ENCODE results near the gene HDAC8.

- TF ChIP-seq CTCF (conservative IDR thresholded peaks at IDR 0.05; ENCODE audit: low read length) (no peak), EZH2phosphoT487 (IDR thresholded peaks at IDR 0.05; ENCODE audit: borderline replicate concordance) (no peak)
Observed at GRCh38 chrX:72620550-72621145, 48.0 kb upstream of the HDAC8 start.

Data from Loucy (cell line).